HG03457 (cell line): Measurements from ENCODE around the gene TMEM272.

Experiments used
- ATAC-seq: cut with Tn5 transposase; IDR thresholded peaks from one replicate; pipeline ENCODE4 v1.9.1; 2021; ENCODE audit warnings: moderate number of reproducible peaks; ENCODE audit not compliant: unreplicated experiment

The TMEM272 gene, protein sequence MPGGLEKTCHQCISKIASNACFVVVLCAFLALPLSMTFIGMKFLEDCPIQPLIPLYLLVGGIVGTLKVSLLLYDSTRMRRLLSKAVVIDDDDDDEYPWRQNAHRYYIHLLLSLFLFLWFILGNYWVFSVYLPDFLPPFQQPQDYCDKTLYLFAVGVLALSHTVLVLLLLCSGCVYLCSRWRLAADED

DNA sequence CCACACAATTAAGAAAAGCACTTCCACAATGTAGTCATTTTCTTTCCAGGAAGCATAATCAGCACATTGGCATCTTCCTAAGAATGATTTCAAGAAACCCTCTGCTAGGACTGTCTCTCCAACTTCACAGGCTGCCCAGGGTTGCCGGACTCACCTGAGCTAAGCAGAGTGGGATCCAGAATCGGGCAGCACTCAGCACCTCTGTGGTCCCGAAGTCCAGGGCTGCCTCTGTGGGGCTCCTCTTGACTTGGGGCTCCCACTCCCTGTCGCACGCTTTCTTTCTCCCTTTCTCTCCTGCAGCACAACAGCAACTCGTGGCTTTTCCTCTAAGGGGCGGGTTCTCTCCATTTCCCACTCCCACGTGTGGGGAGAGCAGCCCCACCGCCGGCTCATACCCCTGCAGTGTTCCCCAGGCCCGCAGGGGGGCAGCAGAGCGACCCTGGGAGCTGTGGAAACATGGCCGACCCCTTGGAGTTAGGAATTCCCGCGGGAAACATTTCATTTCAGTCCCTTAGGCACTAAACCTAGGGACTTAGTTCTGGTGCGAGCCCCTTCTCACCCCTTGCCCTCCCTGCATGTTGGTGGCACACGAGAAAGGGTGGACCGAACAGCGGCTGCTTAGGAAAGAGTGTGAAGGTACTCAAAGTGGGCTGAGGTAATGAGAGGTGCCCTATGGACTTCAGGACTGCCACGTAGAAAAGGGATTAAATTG is at the start of gene TMEM272:
TMEM272 (minus strand) TSS at position 316 of the 712 bp plus-strand sequence. CDS start 6,647 bp downstream, outside the sequence.
- ATAC-seq = peak; percentile 59

DNA sequence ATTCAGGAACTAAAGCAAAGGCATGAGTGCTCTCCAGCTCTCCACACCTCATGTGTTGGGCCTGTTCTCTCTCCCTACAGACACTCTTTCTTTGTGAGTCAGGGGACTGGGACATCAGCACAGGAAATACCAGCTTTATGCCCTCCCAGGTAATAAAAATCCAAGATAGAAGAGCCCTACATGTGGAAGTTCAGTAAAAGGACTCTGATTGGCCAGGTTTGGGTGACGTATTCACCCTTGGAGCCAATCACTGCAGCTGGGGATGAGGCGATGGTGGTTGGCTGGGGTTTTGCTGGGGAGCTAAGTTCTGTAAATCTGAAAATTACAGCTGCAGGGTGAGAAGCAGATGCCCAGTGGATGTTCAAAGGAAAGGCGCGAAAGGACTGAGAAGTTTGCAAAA is 49.3 kb upstream of the TMEM272 start:
- no peak for ATAC-seq

DNA sequence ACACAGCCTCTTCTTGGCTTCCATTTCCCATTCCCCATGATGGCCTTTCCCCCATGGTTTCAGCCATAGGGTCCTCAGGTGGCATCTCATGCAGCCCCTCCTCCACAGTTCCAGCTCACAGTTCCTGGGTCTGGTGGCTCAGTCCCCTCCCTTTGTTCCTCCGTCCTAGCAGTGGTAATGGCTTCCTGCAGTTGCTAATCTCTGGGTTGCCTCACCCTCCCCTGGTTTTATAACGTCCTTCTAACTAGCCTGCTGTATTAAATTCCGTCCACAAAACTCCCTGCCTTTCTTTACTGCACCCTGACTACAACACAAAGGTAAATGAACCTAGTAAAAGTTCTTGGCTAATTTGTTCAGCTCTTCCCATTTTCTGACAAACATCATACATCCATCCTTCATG is 47.7 kb upstream of the TMEM272 start:
- ATAC-seq = no peak

DNA sequence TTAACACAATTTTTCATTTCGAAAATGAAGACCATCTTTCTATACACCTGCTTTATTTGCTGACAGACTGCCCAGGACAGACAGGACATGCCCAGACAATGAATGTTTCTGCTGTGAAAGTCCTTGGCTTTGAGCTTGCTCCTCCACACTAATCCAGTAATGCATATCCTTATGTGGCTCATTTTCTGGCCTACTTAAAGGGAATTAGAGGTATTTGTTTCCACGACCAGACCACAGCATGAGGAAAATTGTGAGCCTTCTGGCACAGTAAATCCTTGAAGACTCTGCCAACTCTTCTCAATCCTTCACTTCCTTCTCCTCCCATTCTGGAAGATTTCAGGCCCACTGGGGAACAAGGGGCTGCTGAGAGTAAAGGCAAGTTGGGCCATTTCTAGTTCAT is 42.5 kb upstream of the TMEM272 start:
- ATAC-seq = no peak

DNA sequence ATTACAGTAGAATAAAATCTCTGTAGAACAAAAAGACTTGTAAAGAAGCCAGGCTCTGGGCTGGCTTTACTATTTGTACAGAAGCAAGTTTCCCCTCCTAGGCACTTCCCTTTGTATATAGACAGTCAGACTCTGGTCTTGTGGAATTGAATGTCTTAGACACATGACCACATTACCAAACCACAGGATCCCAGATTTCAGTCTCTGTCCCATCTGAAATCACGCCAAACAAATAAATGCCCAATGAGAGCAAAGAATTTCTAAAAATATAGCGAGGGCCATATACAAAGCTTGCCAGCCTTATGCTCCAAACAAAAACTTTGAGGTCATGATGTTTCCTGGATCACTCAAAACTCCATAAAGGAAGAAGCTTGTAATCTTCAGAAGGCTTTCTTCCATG is 40.7 kb upstream of the TMEM272 start:
- ATAC-seq = no peak

DNA sequence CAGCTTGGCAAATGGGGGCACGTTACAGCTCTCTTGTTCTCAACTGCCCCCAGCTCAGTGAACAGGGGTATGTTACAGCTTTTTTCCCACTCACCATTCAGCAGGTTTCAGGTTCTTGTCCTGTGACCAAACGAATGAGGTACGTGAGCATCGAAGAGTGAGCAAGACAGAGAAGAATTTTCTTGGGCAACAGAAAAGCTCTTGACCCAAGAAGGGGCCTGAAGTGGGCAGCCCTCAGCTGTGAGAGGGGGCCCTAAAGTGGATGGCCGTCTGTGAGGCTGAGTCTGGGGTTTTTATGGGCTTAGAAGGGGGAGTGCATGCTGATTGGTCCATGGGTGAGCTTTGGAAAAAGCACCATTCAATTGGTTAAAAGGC is 38.2 kb upstream of the TMEM272 start:
- no peak for ATAC-seq

DNA sequence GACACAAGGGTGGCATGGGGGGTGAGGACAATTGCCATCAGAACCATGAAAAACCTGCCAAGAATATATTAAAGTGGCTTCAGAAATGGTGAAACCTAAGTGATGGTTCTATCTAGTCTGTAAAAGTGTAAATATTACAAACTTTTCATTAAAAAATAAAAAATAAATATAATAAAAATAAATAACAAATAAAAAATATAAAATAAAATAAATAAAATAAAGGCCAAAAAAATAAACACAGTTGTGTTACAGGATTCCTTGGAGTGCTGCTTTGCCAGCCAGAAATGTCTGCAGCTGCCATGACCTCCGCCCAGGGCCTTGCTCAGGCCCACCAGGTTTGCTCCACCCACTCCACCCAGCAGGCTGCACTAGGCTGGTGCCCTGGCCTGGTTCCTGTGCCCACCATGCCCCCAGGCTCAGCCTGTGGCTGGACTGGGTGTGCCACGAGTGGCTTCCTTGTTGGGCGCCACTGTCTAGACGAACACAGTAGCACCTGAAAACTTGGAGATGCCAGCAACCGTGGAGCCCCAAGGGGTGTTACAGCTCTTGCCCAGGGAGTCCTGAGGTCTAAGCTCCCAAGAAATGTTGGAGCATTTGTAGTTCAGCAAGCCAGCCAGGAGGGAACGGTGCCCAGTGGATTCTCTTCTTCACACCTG is 37.7 kb upstream of the TMEM272 start:
- ATAC-seq = no peak

DNA sequence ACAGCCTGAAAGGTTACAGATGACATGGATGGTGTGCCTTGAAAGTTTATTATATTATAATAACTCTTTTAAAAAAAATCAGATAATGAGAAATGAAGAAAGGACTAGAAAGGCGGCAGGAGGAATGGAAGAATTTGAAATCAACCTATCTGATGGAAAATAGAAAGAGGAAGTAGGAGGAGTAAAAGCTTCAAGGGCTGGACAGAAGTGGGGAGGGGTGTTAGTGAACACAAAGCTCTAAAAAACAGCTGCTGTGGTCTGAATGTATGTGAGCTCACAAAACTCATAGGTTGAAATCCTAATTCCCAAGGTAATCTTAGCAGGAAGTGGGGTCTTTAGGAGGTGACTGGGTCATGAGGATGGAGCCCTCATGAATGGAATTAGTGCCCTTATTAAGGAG is 36.3 kb upstream of the TMEM272 start:
- no peak for ATAC-seq

DNA sequence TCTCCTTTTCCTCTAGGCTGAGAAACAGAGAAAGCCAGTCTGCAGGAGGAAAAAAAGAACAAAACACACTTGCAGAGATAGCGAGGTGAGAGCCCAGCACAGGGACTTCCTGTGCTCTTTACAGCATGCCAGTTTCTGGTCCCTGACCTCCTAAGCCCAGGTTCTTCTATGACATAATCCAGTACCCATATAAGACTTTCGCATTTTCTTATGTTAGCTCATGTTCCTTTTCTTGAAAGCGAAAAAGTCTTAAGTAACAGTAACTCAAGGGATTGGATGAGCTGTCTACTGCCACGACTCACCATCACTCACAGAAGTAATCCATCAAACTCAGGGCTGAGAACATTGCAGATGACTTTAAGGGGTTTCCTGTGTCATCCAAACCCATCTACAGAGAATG is 34.2 kb upstream of the TMEM272 start:
- ATAC-seq = no peak

DNA sequence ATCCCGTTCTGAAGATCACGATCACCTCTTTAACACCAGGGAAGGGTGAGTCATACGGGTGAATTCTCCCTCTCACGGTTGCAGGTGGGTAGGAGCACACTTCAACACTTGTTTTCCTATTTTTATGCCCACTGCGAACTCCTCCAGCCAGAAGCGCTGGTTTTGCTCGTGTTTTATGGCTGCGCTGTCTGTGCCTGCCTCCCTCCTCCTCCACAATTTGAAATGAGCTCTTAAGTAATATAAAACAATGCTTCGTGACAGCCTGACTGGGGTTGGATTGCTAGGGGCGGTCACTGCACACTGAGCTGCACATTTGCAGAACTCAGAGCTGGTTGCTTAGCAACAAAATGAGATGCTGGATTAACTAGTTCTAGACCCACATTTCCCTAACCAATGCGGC is 29.7 kb upstream of the TMEM272 start:
- no peak for ATAC-seq

DNA sequence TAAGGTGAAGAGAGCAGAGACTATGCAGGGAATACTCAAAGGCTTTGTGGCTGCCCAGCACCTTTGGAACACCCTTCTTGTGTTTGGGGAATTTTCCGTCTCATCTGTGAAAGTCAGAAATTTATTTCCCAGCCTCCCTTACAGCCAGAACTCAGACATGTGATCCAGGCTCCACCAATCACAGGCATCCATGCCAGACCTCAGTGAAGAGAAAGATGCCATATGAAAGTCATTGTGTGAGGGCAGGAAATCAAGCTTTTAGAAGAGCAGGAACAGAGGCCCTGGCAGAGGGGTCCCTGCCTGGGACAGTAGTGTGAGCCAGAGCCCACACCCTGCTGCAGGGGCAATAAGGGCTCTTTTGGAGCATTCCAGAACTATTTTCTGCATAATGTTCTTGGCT is 28.9 kb upstream of the TMEM272 start:
- ATAC-seq = no peak

DNA sequence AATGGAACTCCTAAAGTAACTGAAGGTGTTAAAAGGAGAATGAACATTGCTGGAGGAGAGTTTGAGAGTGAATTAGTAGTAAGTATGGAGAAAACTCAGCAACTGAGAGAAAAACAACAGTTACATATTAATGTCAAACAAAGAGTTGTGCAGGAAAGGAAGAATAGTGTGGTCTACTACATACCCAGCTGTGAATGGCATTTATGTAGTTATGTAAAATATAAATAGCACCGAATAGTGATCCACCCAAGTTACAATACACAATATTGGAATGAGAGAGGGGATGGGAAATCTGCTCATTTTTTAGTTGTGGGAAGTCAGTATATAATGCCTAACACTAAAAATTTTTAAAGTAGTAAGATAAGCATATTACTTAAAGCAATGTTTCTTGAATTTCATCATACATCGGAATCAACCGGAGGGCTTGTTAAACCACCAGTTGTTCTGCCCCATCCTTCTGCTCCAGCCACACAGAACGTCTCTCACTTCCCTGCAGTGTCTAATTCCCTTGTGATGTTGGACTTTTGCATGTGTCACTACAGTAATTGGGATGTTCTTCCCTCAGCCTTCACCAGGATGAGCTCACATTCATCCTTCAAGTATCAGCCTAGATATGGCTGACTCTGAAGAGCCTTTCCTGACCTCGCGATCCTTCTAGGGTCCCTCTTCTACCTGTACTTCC is 28.3 kb upstream of the TMEM272 start:
- ATAC-seq = no peak

DNA sequence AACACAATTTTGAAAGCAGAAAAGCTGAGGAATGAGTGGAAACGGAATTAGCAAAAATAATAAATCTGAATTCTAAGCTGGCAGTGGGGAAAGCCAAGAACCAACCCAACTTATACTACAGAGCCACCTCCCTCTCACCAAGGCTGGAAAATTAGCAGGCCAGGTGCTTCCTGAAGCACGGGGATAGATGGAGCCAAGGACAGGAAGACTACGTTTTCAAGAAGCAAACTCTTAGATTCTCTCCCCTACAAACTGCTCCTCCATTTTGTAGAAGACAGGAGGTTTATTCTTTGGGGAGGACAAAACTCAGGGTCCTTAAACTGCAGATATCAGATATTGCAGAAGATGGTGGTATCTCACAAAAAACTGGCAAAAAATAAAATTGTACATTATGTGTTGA is 25.6 kb upstream of the TMEM272 start:
- ATAC-seq = no peak

DNA sequence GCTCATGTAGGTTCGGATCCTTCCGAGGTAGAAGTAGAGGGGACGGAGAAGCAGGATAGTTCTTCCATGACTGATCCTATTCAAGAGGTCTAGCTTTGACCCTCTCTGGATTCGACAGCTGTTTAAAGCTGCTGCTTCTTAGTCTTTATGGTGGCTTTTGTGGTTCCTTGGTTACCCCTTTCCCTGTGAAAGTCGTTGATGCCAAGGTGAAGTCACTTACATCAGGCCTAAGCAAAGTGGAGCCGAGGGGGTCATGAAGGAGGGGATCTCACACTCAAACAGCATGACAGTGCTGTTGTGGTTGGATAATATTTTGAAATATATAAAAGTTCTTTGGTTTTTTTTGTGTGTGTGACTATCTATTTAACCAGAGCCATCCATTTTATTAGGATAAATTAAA is 24.9 kb upstream of the TMEM272 start:
- ATAC-seq = no peak

DNA sequence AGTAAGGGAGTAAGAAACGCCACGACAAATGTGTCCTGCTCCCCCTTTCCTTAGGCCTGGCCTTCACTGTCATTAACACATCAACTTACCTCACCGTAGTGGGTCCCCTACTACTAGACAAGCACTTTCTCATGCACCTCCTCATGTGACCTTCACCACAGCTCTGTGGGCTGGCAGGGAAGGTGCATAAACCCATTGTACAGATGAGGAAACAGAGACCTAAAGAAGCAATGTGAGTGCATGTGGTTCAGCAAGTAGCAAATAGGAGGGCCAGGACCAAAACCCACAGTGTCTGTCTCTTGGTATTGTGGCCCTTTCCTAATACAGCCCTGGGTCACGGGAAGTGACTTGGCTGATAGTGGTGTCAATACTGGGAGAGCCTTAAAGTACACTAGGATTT is 22.1 kb upstream of the TMEM272 start:
- ATAC-seq = no peak

DNA sequence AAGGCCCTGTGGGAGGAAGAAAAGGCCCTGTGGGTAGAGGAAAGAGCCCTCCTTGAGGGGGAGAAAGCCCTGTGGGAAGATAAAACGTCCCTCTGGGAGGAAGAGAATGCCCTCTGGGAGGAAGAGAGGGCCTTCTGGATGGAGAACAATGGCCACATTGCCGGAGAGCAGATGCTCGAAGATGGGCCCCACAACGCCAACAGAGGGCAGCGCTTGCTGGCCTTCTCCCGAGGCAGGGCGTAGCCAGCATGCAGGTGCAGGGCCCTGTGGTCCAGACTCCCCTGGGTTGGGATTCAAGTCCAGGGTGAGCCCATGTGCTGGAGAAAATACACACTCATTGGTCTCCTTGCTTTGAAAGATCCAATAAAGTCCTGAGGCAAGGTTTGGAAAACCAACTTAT is 20.9 kb upstream of the TMEM272 start:
- no peak for ATAC-seq

DNA sequence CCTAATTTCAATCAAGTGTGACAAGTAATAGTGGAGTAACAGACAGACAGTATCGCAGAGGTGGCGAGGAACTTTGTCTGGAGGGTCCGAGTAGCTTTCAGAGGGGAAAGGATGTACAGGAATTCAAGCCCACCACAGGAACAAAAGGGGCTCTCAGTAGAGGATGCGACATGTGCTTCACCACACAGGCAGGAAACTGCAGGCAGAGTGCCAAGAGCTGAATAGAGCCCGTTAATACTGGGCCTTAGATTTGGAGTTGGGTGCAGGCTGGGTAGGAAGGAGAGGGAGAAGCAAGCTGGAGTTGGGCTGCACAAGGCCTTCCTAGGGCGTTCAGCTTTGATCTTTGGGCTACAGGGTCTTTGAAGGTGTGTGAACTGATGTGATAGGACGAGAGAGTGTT is 18.0 kb upstream of the TMEM272 start:
- no peak for ATAC-seq

DNA sequence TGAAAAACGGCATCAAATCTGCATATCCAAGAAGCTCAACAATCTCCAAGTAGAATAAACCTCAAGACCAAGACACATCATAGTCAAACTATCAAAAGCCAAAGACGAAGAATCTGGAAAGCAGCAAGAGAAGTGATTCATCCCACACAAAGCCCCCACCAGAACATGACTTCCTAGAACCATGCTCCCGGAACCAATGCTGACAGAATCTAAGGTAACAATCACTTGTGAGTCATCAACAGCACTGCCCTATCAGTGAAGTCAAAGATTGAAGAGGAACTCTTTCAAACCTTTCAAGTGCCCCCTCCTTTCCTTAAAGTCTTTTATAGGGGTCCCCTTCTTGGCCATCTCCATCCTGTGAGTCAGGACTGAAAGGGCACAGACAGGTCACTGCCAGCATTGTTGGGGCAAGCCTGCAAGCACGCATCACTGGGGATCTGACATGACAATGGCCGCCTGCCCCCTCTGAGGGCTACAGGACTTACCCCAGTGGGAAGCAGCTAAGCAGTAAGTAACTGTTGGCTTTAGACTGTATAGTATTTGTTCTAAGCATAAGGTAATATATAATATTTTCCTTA is 16.8 kb upstream of the TMEM272 start, which contains the start of gene CCDC70:
CCDC70 (plus strand) TSS at position 247 of the 578 bp plus-strand sequence. CDS start 3,443 bp downstream, outside the sequence.
- ATAC-seq = no peak

DNA sequence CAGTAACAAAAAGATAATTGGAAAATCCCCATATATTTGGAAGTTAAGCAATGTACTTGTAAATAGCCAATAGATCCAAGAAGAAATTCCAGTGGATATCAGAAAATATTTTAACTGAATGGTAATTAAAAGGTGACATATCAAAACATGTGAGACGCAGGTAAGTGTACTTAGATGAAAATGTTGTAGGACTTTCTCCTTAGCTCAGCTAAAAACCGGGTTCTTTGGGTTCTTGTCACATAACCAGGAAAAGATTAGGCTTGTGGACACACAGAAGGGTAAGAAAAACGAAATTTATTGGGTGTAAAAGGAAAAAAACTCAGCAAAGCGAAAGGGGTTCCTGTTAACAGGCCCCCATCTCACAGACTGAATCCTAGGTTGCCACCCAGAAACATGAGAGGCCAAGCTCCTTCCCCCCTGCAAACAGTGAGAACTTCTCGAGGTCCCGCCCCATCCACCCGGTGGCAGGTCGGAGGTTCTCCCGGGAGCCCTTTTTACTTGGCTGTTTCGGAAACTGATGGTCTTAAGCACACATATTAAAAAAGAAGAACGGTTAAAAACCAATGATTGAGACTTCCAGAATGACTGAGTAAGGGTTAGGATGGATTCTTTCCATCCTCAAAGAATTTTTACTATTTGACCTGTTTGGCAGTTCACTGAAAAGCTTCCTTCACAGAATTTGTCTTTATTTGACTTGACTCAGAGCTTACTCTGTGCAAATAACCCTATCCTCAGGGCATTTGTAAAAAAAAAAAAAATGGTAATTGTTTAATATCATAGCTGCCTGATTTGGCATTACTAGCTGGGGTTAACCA is 13.7 kb upstream of the TMEM272 start:
- ATAC-seq = no peak

DNA sequence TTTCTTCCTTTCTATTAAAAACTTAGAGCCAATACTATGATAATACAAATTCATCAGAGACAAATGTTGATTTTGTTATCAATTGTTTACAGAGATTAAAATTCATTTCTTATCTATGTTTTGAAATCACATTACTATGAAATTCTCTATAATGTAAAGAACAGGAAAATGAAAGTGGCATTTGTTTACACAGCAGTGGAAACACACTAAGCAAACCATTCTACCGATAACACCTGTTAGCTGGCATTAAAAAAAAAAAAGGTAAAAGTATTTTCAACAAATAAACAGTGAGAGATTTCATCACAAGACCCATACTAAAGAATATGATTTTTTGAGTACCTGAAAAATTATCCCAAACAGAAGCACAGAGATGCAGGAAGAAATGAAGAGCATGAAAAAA is 12.0 kb upstream of the TMEM272 start:
- no peak for ATAC-seq
